Measurements from ENCODE around the gene ZFYVE26. TPM values are rescaled to one million over a fixed set of nuclear protein-coding genes. Genes with fewer than 3 reads are reported as not detected.

Gene ZFYVE26
- total RNA-seq, 1 donor from 2014 or later = 18.3 TPM

GRCh38 chr14:67729072-67729885 is 87.1 kb downstream of the ZFYVE26 start:
- DNase-seq (ENCODE audit: low spot score) = peak; percentile 71
- peaks cover 13% of the 10 kb centered on the region for H3K4me1 Mint-ChIP-seq
- Histone ChIP-seq H3K9ac (no peak overlapping the region), H3K4me1 (peaks cover 15% of the 10 kb centered on the region), H4K20me1 (ENCODE audit: low read depth) (no peaks in the 10 kb centered on the region), H2AFZ (replicated peaks) (peak overlapping the region; percentile 99), H3K9me3 (ENCODE audit: low read depth) (no peaks in the 10 kb centered on the region), H3K36me3 (no peaks in the 10 kb centered on the region), H3K27ac (no peak overlapping the region), H3K27me3 (no peaks in the 10 kb centered on the region), H3F3A (ENCODE audit: low read depth) (peaks cover 10% of the 10 kb centered on the region), H3K4me3 (peak overlapping the region; percentile 18), H3K79me2 (ENCODE audit: low read depth) (no peaks in the 10 kb centered on the region), H3K4me2 (peak overlapping the region; percentile 70)
- no peak for TF ChIP-seq CTCF (IDR thresholded peaks at IDR 0.05)
- TF ChIP-seq EZH2 (IDR thresholded peaks at IDR 0.05) = no peak
- TF ChIP-seq EZH2phosphoT487 (IDR thresholded peaks at IDR 0.05) = no peak
- peak overlapping the region; percentile 40 for H3K27ac Mint-ChIP-seq
- no peak overlapping the region for H3K4me3 Mint-ChIP-seq
- no peaks in the 10 kb centered on the region for H3K9me3 Mint-ChIP-seq
- peaks cover 2% of the 10 kb centered on the region for H3K27me3 Mint-ChIP-seq (ENCODE audit: insufficient read depth, low read depth)
- H3K36me3 Mint-ChIP-seq = no peaks in the 10 kb centered on the region

GRCh38 chr14:67728258-67728657 is 88.1 kb downstream of the ZFYVE26 start:
- no peaks in the 10 kb centered on the region for H3K36me3 Mint-ChIP-seq
- no peaks in the 10 kb centered on the region for H3K36me3 ChIP-seq
- H3K27ac Mint-ChIP-seq = no peak overlapping the region
- H3K27me3 Mint-ChIP-seq (ENCODE audit: insufficient read depth, low read depth) = peaks cover 2% of the 10 kb centered on the region
- H3K79me2 ChIP-seq (ENCODE audit: low read depth) = no peaks in the 10 kb centered on the region
- no peaks in the 10 kb centered on the region for H3K27me3 ChIP-seq
- no peaks in the 10 kb centered on the region for H3K9me3 ChIP-seq (ENCODE audit: low read depth)
- H3K4me3 Mint-ChIP-seq = no peak overlapping the region
- peaks cover 13% of the 10 kb centered on the region for H3K4me1 Mint-ChIP-seq
- no peak overlapping the region for H2AFZ ChIP-seq (replicated peaks)
- no peak overlapping the region for H3K4me2 ChIP-seq
- no peak overlapping the region for H3K27ac ChIP-seq
- TF ChIP-seq EZH2phosphoT487 (IDR thresholded peaks at IDR 0.05) = no peak
- no peak for TF ChIP-seq CTCF (IDR thresholded peaks at IDR 0.05)
- no peak for TF ChIP-seq EZH2 (IDR thresholded peaks at IDR 0.05)
- no peaks in the 10 kb centered on the region for H3K9me3 Mint-ChIP-seq
- no peak overlapping the region for H3K4me3 ChIP-seq
- H4K20me1 ChIP-seq (ENCODE audit: low read depth) = no peaks in the 10 kb centered on the region
- peaks cover 15% of the 10 kb centered on the region for H3K4me1 ChIP-seq
- H3K9ac ChIP-seq = no peak overlapping the region
- peaks cover 10% of the 10 kb centered on the region for H3F3A ChIP-seq (ENCODE audit: low read depth)
- DNase-seq (ENCODE audit: low spot score) = no peak

- H3K4me1 Mint-ChIP-seq = peaks cover 13% of the 10 kb centered on the region
- no peak overlapping the region for H3K4me3 ChIP-seq
- no peaks in the 10 kb centered on the region for H3K79me2 ChIP-seq (ENCODE audit: low read depth)
- no peak overlapping the region for H2AFZ ChIP-seq (replicated peaks)
- no peaks in the 10 kb centered on the region for H3K9me3 Mint-ChIP-seq
- peaks cover 2% of the 10 kb centered on the region for H3K27me3 Mint-ChIP-seq (ENCODE audit: insufficient read depth, low read depth)
- no peak overlapping the region for H3K27ac Mint-ChIP-seq
- no peaks in the 10 kb centered on the region for H3K27me3 ChIP-seq
- no peak for TF ChIP-seq CTCF (IDR thresholded peaks at IDR 0.05)
- TF ChIP-seq EZH2phosphoT487 (IDR thresholded peaks at IDR 0.05) = no peak
- TF ChIP-seq EZH2 (IDR thresholded peaks at IDR 0.05) = no peak
- H3K36me3 Mint-ChIP-seq = no peaks in the 10 kb centered on the region
- no peak for DNase-seq (ENCODE audit: low spot score)
- H3K36me3 ChIP-seq = no peaks in the 10 kb centered on the region
- no peak overlapping the region for H3K27ac ChIP-seq
- H3K4me3 Mint-ChIP-seq = no peak overlapping the region
- no peak overlapping the region for H3K4me2 ChIP-seq
- H4K20me1 ChIP-seq (ENCODE audit: low read depth) = no peaks in the 10 kb centered on the region
- peaks cover 15% of the 10 kb centered on the region for H3K4me1 ChIP-seq
- no peaks in the 10 kb centered on the region for H3K9me3 ChIP-seq (ENCODE audit: low read depth)
- H3F3A ChIP-seq (ENCODE audit: low read depth) = peaks cover 10% of the 10 kb centered on the region
- H3K9ac ChIP-seq = no peak overlapping the region
These were observed 89.0 kb downstream of the ZFYVE26 start for GRCh38 chr14:67727361-67727760.
